Measurements from ENCODE around the gene CCHCR1. TPM values are rescaled to one million over a fixed set of nuclear protein-coding genes. Genes with fewer than 3 reads are reported as not detected.

Gene CCHCR1
- total and polyA plus RNA-seq, 2 experiments from 2014 or later = 19.8 to 46.7 TPM

- ATAC-seq (peak; percentile 25), DNase-seq (ENCODE audit: low spot score) (no peak)
- Mint-ChIP-seq H3K4me3 (no peak overlapping the region), H3K27ac (no peak overlapping the region), H3K36me3 (ENCODE audit: low read depth) (no peaks in the 10 kb centered on the region), H3K9me3 (no peaks in the 10 kb centered on the region; the same call in 1 of the 3 replicates), H3K27me3 (ENCODE audit: insufficient read depth, low read depth, poor library complexity) (peaks cover 12% of the 10 kb centered on the region), H3K4me1 (peaks cover 25% of the 10 kb centered on the region)
- Histone ChIP-seq H3K9me2 (ENCODE audit: insufficient read depth) (no peaks in the 10 kb centered on the region), H3K36me3 (ENCODE audit: insufficient read depth) (no peaks in the 10 kb centered on the region), H3K4me1 (ENCODE audit: insufficient read depth) (0 out of 2 replicates have a peak, but pooled peaks cover 4% of the 10 kb centered on the region), H3K4me3 (no peak overlapping the region), H3K27me3 (ENCODE audit: insufficient read depth) (no peaks in the 10 kb centered on the region), H3K27ac (ENCODE audit: low read depth) (no peak overlapping the region), H3K79me2 (replicated peaks; ENCODE audit: insufficient read depth) (no peaks in the 10 kb centered on the region), H2AFZ (peak overlapping the region; percentile 56; the same call in 1 of the 2 replicates), H3F3A (replicated peaks; ENCODE audit: low read depth) (0 out of 2 replicates have a peak, but pooled peaks cover 4% of the 10 kb centered on the region), H4K20me1 (replicated peaks; ENCODE audit: insufficient read depth) (no peaks in the 10 kb centered on the region), H3K4me2 (no peak overlapping the region)
- TF ChIP-seq CREB1 (CRISPR knock-in tag; IDR thresholded peaks at IDR 0.05; ENCODE audit: low read depth) = no peak
- TF ChIP-seq ZNF462 (CRISPR knock-in tag; IDR thresholded peaks at IDR 0.05) = no peak
These were observed 31.0 kb downstream of the CCHCR1 start for GRCh38 chr6:31126396-31127175.

- Histone ChIP-seq H3K4me1 (ENCODE audit: insufficient read depth) (0 out of 2 replicates have a peak, but pooled peaks cover 4% of the 10 kb centered on the region), H3K36me3 (ENCODE audit: insufficient read depth) (no peaks in the 10 kb centered on the region), H3K4me2 (no peak overlapping the region), H3K79me2 (replicated peaks; ENCODE audit: insufficient read depth) (no peaks in the 10 kb centered on the region), H3K27ac (ENCODE audit: low read depth) (no peak overlapping the region), H3F3A (replicated peaks; ENCODE audit: low read depth) (0 out of 2 replicates have a peak, but pooled peaks cover 4% of the 10 kb centered on the region), H2AFZ (no peak overlapping the region; the same call in 1 of the 2 replicates), H3K9me2 (ENCODE audit: insufficient read depth) (no peaks in the 10 kb centered on the region), H4K20me1 (replicated peaks; ENCODE audit: insufficient read depth) (no peaks in the 10 kb centered on the region), H3K4me3 (no peak overlapping the region), H3K27me3 (ENCODE audit: insufficient read depth) (no peaks in the 10 kb centered on the region)
- Mint-ChIP-seq H3K9me3 (no peaks in the 10 kb centered on the region; the same call in 2 of the 3 replicates), H3K27ac (no peak overlapping the region), H3K4me3 (no peak overlapping the region), H3K27me3 (ENCODE audit: insufficient read depth, low read depth, poor library complexity) (peaks cover 12% of the 10 kb centered on the region), H3K36me3 (ENCODE audit: low read depth) (no peaks in the 10 kb centered on the region), H3K4me1 (peaks cover 24% of the 10 kb centered on the region)
- no peak for ATAC-seq
- no peak for DNase-seq (ENCODE audit: low spot score)
- no peak for TF ChIP-seq ZNF331 (CRISPR knock-in tag; IDR thresholded peaks at IDR 0.05; ENCODE audit: low read depth)
- TF ChIP-seq ETS1 (IDR thresholded peaks at IDR 0.05) = no peak
- no peak for TF ChIP-seq CREB1 (CRISPR knock-in tag; IDR thresholded peaks at IDR 0.05; ENCODE audit: low read depth)
- TF ChIP-seq JUNB (IDR thresholded peaks at IDR 0.05; ENCODE audit: unreplicated experiment) = no peak
- no peak for TF ChIP-seq POLR2AphosphoS5 (IDR thresholded peaks at IDR 0.05; ENCODE audit: low read depth)
- no peak for TF ChIP-seq REST (IDR thresholded peaks at IDR 0.05; ENCODE audit: unreplicated experiment)
- TF ChIP-seq EZH2 (IDR thresholded peaks at IDR 0.05; ENCODE audit: low read depth, unreplicated experiment) = no peak
These were observed 31.8 kb downstream of the CCHCR1 start for GRCh38 chr6:31125586-31126363.
